GOT3 (cell line): ENCODE results near the gene NOL3.
A peak's percentile ranks its signal among the peaks of the same experiment; 100 is the strongest.

Experiments
- DNase-seq: peaks from one replicate; lab custom pipeline; 2025; ENCODE audit warnings: mixed read lengths; lab: John Stamatoyannopoulos, UW

The NOL3 gene

DNA sequence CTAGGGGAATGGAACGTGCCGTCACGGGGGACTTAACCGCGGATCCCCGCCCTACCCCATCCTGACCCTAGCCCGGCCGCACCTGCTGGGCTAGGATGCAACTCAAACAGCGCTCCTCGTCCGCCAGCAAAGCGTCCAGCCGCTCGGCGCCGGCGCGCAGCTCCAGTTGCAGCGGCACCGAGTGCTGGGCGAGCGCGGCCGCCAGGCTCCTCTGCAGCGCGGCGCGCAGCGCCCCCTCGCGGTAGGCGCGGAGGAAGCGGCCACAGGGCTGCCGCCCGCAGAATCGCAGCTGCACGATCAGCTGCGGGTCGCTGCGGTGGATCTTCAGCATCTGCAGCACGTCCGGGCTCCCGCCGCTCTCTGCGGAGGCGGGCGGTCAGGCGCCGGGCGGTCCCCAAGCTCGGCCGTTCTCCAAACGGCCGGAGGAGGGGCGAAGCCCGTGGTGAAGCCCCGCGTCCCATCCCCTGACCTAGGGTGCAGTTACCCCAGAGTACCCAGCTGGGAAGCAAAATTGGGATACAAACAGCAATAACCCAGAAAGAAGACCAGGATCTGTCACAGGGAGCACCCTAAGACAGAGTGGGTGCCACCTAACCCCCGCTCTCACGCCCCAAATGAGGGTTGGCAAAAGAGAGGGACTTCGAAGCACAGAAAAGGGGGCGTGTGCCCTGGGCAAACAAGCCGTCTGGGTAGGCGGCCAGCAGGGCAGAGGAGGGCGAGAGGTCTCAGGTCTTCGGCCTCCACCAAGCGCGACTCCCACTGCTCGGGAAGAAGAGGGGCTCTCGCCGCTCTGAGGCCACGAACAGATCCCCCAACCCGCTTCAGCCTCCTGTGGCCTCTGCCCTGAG, 14.8 kb upstream of the NOL3 start:
- peak; percentile 38 for DNase-seq

DNA sequence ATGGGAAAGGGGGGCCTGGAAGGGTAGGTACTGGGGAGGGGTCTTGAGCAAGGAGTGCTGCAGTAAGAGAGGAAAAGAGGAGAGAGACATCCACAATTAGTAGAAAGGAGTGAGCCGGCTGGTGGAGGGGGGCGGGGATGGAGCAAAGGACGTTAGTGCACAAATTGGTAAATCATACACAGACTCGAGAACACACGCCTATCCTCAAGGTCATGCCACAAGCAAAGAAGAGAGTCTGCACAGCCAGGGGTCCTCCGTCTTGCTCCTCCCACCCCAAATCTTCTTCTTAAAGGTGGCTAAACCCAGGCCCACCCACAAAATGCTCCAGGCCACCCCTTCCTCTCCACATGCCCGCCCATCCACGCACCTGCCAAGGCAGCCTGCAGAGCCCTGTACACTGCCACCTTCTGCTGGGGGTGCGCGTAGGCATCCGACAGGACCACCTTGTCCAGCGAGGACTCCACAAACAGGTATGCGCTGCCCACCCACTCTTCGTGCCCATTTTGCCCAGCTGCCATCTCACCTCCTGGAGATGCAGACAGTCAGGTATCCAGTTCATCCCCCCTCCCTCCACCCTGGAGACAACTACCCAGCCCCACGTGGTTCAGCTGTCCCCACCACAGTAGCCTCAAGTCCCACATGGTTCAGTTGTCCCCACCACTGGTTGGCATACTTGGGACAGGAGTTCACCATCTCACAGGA, 14.0 kb upstream of the NOL3 start:
- DNase-seq: no peak

DNA sequence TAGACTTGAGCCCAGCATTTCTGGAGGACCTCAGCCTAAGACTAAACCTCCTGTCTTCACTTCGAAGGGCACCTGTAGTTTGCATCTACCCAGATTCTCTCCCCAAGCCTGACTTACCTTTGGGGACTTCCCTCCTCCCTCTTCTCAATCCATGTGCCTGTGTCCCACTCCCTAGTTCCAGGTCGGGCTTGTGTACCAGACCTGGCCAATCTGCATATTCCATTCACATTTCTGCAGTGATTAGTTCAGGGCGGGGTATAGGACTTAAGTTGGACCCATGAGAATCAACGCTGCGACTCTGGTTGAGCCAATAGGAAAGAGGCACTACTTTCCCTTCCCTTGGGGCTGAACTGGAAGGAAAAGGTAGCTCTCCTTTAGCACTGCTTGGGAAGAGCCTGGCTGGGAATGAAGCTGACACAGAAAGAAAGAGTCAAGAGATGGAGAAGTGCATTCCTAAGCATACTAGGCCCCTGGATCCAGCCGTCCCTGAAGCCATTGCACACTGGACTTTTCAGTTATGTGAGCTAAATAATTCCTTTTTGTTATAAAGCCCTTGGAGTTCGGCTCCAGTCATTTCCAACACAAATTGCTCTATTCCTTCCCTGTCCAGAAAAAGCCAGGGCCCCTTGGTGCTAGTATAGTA, 13.1 kb upstream of the NOL3 start:
- no peak for DNase-seq

DNA sequence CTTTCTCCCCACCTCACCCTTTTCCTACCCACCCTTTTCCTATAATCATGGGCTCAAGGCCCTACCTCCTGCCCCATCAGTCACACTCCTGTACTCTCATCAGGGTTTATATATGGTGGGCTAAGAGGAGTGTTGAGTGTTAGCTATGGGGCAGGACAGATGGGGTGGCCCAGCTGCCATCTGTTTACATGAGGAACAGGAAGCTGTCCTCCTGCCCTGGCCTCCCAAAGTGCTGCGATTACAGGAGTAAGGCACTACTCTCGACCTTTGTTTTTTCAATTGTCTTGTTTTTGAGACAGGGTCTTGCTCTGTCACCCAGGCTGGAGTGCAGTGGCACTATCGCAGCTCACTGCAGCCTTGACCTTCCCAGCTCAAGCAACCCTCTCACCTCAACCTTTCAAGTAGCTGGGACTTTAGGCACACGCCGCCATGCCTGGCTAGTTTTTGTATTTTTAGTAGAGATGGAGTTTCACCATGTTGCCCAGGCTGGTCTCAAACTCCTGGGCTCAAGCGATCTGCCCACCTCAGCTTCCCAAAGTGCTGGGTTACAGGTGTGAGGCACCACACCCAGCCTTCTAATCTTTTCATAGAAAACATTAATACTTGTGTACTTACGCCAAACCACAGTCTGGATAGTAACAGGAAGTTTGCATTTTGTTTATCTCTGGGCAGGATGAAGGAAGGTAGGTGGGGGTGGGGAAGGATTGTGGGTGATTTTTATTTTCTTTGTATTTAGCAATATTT, 12.3 kb upstream of the NOL3 start:
- DNase-seq: no peak

DNA sequence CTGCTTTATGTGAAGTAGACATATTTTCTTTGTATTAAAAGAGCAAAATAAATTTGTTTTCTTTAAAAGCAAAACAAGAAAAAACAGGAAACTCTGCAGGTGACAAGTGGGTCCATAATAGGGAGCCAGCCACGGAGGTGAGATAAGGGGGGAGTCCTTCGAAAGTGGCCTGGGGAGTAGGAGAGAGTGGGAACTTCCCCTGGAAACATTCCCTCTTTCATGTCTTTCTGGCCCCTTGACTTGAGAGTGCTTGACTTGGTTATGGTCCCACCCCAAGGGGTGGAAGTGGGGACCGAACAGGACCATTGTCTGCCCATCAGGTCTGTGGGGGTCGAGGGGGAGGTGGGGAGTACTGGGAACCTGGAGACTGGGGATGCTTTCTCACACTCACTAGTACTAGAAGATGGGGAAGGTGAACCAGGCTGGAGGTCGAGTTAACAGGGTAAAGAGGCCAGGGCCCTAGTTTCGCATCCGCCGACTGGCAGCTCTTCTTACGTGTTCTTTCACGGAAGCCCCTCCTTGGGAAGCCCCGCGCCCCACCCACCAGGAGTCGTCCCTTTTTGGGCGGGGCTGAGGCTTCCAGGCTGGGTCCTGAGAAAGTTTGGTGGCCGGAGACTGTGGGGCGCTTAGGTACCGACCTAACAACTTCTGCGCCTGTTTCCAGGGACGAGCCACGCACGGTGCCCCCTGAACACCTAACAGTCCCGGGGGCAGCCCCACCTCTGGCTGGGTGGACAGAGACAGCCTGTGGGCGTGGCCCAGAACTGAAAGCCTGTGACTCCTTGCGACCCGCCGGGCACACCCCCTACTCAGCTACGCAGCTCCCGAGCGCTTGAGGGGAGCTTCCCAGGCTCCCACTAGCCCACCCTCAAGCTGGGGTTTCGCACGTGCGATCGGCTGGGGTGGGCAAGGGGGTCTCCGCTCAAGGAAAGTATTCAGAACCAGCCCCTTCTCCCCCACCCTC, 11.4 kb upstream of the NOL3 start:
- DNase-seq: no peak

DNA sequence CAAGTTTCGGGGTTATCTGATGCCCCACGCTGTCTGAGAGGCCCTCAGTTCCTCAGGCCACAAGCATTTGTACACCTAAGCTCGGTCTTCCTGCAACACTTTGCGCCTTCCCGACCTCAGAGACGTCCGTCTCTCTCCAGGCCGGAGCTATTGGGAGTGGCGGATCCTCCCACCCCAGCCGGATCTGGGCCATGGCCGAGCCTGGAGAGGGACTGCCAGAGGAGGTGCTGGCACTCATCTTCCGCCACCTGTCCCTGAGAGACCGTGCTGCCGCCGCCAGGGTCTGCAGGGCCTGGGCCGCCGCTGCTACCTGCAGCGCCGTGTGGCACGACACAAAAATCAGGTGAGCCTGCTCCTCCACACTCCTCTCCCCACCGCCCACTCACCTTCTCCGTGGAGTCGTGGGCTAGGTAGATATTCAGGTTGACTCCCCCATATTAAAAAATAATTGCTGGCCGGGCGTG, 8.7 kb upstream of the NOL3 start:
- DNase-seq: no peak

DNA sequence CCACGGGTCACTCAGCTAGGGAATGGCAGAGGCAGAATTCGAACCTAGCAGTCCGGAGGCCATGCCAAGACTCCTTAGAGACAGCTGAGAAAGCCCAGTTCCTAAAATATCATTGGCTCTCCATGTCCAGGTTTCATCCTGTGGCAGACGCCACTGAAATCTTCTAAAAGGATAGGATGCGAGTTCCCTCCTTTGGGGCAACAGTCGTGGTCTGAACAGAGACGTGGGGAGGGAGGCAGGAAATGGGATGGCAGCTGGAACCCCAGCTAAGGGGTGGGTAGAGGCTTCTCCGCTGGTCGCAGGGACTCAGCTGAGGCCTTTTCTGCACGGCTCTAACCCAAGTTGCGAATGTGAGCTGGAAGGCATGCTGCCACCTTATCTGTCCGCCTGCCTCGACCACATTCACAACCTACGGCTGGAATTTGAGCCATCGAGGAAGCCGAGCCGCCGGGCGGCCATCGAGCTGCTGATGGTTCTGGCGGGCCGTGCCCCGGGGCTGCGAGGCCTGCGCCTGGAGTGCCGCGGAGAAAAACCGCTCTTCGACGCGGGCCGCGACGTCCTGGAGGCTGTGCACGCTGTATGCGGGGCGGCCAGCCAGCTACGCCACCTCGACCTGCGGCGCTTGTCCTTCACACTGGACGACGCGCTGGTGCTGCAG, 7.7 kb upstream of the NOL3 start:
- DNase-seq: no peak

DNA sequence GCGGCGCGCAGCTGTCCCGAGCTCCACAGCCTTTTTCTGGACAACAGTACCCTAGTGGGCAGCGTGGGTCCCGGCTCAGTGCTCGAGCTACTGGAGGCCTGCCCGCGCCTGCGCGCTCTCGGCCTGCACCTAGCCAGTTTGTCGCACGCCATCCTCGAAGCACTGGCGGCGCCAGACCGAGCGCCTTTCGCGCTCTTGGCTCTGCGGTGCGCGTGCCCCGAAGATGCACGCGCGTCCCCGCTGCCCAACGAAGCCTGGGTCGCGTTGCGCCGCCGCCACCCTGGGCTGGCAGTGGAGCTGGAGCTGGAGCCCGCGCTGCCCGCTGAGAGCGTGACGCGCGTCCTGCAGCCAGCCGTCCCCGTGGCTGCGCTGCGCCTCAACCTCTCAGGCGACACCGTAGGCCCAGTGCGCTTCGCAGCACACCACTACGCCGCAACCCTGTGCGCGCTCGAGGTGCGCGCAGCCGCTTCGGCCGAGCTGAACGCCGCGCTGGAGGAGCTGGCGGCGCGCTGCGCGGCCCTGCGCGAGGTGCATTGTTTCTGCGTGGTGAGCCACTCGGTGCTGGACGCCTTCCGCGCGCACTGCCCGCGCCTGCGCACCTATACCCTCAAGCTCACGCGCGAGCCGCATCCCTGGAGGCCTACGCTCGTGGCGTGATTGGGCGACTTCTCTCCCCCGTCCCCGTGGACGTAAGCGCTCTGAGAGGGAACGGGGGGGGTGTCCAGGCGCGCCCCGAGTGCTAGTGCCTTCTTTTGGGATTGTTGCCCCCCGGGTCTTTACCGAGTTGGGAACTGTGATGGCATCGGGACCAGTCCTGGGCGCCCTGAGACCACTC, 7.0 kb upstream of the NOL3 start:
- no peak for DNase-seq

DNA sequence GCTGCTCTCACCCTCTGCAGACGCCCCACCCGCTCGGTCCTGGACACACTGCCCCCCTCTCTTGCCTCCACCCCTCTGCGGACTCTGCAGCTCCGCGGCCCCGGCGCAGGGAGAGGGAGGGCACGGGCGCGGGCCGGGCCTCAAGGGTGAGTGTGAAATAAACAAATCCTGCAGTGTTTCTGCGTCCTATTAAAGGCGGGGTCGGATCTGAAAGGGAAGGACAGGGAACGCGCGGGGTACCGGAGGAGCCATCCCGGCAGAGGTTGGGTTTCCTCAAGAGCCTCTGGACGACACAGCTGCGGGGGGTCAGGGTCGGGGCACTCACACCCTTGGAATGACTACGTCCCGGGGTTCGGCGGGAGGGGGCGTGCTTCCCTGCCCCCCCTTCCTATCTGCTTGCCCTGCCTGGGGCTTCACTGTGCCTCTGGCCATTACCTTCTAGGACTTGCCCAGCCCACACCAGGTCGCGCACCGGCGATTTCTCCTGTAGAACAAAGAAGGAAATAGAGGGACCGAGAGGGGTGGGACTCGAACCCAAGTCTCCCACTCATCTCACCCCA, 6.3 kb upstream of the NOL3 start:
- DNase-seq: no peak

DNA sequence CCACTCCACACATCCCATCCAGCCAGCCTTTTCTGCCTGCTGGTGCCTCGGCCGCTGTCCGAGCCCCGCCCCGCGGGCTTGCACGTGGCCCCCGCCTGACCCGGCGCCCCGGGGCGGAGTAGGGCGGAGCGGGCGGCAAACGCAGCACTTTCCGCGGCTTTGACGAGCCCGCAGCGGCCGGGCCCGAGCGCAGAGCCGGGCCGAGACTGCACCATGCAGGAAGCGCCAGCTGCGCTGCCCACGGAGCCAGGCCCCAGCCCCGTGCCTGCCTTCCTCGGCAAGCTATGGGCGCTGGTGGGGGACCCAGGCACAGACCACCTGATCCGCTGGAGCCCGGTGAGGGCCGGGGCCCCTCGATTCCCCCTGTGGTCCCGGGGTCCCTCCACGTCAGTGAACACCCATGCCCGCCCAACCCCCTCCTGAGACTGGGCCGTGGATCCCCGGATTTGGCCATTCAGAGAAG, 5.7 kb upstream of the NOL3 start, which contains the start of gene HSF4:
HSF4 (plus strand) TSS at position 147 of the 463 bp plus-strand sequence; CDS start at position 214, 67 bp downstream.
- DNase-seq: no peak

DNA sequence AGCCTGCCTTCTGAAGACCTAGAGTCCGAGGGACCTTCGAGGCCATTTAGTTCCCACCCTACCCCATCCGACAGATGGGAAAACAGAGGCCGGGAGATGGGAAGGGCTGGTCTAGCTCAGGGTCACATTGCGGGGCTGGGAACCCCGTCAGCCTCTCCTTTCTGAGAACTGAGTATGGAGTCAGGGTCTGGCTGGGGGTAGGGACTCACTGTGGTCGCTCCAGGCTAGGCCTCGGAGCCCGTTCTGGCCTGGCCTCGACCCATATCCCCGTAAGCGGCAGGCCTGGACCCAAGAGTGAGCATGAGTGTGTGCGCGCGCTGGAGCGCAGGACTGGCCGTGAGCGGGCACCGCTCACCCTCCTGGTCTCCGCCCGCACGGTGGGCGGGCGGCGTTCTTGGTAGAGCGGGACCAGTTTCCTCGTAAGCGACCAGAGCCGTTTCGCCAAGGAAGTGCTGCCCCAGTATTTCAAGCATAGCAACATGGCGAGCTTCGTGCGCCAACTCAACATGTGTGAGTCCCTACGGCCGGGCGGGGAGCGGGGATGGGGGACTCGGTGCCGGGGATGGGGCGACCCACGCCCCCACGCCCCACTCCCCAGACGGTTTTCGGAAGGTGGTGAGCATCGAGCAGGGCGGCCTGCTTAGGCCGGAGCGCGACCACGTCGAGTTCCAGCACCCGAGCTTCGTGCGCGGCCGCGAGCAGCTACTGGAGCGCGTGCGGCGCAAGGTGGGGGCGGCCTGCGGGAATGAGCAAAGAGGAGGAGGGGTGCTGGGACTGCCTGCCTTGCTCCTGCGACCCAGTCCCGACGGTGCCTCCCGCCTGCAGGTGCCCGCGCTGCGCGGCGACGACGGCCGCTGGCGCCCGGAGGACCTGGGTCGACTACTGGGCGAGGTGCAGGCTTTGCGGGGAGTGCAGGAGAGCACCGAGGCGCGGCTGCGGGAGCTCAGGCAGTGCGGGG, 4.9 kb upstream of the NOL3 start:
- no peak for DNase-seq

DNA sequence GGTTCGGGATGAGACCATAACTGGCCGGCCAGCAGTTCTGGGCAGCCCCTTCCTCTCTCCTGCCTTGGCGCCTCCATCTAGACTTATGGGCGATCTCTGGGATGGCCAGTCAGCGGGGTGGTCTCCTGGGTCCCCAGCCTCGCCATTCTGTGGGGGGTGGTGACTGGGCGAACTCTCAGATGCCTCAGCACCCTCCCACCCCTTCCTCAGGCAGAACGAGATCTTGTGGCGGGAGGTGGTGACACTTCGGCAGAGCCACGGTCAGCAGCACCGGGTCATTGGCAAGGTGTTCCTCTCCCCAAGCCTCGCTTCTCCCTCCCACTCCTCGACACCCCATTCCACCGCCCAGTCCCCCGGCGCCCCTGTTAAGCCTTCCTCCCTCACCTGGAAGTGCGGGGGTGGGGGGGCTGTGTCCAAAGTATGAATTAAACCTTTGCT, 4.2 kb upstream of the NOL3 start:
- DNase-seq: no peak

DNA sequence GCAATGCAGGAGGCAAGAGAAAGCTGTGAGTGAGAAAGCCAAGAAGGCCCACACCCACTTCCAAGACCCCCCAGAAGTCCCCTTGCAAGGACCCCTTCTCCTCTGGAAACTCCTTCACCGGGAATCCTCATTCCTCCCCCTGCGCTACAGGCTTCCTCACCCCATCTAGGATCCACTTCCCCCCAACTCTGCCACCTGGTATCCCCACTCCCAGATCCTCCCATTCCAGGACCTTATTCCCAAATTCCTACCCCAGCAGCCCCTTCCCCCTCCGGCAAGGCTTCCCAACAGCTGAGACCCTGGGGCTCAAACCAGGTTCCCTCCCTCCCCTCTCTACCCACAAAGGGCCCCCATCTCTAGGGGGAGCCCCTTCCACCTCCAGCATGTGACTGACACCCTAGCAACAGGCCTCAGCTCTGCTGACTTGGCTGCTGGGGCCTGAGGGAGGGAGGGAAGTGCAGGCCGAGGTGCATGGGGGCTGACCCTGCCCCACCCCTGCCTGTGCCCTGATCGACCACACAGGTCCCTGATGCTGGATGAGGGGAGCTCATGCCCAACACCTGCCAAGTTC, 3.7 kb upstream of the NOL3 start:
- DNase-seq: no peak

DNA sequence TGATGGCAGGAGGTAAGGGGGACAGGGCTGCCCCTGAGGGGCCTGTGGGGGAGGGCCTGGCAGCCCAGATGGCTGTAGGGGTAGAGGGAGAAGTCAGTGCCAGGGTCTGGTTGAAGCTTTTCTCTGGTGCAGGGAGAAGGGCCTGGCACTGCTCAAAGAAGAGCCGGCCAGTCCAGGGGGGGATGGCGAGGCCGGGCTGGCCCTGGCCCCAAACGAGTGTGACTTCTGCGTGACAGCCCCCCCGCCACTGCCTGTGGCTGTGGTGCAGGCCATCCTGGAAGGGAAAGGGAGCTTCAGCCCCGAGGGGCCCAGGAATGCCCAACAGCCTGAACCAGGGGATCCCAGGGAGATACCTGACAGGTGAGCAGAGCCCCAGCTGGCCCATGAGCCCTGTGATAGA, 2.8 kb upstream of the NOL3 start:
- no peak for DNase-seq

DNA sequence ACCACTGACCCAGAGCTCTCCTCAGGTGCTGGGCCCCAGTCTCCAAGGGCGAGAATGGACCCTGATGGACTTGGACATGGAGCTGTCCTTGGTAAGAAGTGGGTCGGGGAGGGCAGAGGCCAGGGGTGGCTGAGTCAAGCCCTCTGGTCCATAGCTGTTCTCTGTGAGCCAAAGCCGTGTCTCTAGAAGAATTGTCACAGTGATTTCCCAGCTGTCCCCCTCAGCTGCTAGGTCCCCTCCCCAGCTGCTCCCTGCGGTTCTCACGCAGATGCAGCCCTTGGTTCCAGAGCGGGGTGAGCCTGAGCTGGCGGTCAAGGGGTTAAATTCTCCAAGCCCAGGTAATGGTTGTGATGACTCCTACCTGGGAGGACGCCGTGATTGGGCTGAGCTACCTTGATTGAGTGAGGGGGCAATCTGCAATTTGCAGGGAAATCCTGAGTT, 1.3 kb upstream of the NOL3 start:
- DNase-seq: no peak

DNA sequence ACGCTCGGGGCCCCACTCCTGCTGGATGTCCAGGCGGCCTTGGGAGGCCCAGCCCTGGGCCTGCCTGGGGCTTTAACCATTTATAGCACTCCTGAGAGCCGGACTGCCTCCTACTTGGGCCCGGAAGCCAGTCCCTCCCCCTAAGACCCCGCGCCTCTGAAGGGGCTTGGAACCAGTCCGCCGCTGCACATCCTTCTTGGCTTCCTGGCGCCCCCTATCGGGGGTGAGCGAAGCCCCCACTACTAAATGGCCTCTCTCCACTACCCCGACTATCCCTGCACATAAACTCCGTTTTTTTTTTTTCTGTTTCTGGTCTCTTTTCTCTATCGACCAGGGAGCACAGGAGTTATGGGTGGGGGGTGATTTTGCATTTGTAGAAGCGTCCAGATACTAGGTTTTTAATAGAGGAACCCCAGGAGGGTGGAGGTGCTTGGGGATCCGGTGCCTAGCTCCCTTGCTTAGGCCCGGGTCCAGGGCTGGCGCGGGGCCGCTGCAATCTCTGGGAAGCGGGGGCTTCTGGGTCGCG, 633 bp upstream of the NOL3 start:
- DNase-seq: no peak
